Neuronal stem cell (in vitro differentiated cells): ENCODE measurements around the gene PHOSPHO1.
A peak's percentile ranks its signal among the peaks of the same experiment; 100 is the strongest.

Experiments used
- DNase-seq: peaks from one replicate; pipeline ENCODE4 v3.0.0-alpha.2; 2013; ENCODE audit warnings: low spot score
- H2AFZ ChIP-seq: one replicate; pipeline ENCODE4 v1.6.1; 2013; ENCODE audit warnings: mild to moderate bottlenecking, low read length, inconsistent platforms
- H2AK5ac ChIP-seq: 2 replicates; pipeline ENCODE4 v1.6.1; 2013; ENCODE audit warnings: low read depth, mild to moderate bottlenecking, inconsistent platforms, low read length, moderate library complexity, mixed read lengths
- H2BK120ac ChIP-seq: 2 replicates; pipeline ENCODE4 v1.6.1; 2013; ENCODE audit warnings: low read depth, mild to moderate bottlenecking, inconsistent platforms, low read length, moderate library complexity, mixed read lengths
- H2BK12ac ChIP-seq: one replicate; pipeline ENCODE4 v1.6.1; 2013; ENCODE audit warnings: low read length, inconsistent platforms
- H2BK15ac ChIP-seq: 2 replicates; pipeline ENCODE4 v1.6.1; 2013; ENCODE audit warnings: mild to moderate bottlenecking, low read length, inconsistent platforms, mixed read lengths
- H2BK5ac ChIP-seq: one replicate; pipeline ENCODE4 v1.6.1; 2013; ENCODE audit warnings: inconsistent platforms, mild to moderate bottlenecking, low read length, moderate library complexity
- H3K14ac ChIP-seq: one replicate; pipeline ENCODE4 v1.6.1; 2013; ENCODE audit warnings: low read length, inconsistent platforms
- H3K18ac ChIP-seq: 2 replicates; pipeline ENCODE4 v1.6.1; 2013; ENCODE audit warnings: low read length, inconsistent platforms
- H3K23ac ChIP-seq: 2 replicates; pipeline ENCODE4 v1.6.1; 2013; ENCODE audit warnings: low read depth, mild to moderate bottlenecking, mixed read lengths, low read length, inconsistent platforms; ENCODE audit not compliant: poor library complexity
- H3K27ac ChIP-seq: replicated peaks from 3 replicates; pipeline ENCODE4 v1.5.1; 2013; ENCODE audit warnings: low read length, inconsistent platforms
- H3K27me3 ChIP-seq, 3 experiments: 2 replicates each; pipeline ENCODE4 v1.6.1; 2013; ENCODE audit warnings: low read length in 3 of 3, mild to moderate bottlenecking in 2 of 3, inconsistent platforms in 1 of 3, low read depth in 1 of 3, mixed read lengths in 1 of 3, moderate library complexity in 1 of 3; ENCODE audit not compliant: control insufficient read depth in 3 of 3, insufficient read depth in 3 of 3
- H3K36me3 ChIP-seq, 2 donors: replicated peaks in 1 of 2; 2 replicates each; pipeline ENCODE4 v1.6.1; 2013; ENCODE audit warnings: low read length in 2 of 2; ENCODE audit not compliant: control insufficient read depth in 2 of 2, insufficient read depth in 2 of 2
- H3K4ac ChIP-seq: 2 replicates; pipeline ENCODE4 v1.6.1; 2013; ENCODE audit warnings: inconsistent platforms, mild to moderate bottlenecking, low read length, moderate library complexity
- H3K4me1 ChIP-seq, 2 donors: 1 replicate in 1 of 2; 2 replicates in 1 of 2; pipeline ENCODE4 v1.6.1; 2013; ENCODE audit warnings: low read length in 2 of 2, low read depth in 1 of 2; ENCODE audit not compliant: control insufficient read depth in 2 of 2, insufficient read depth in 1 of 2
- H3K4me2 ChIP-seq: one replicate; pipeline ENCODE4 v1.6.1; 2013; ENCODE audit warnings: mild to moderate bottlenecking, low read length, inconsistent platforms; ENCODE audit not compliant: insufficient read depth, poor library complexity, severe bottlenecking
- H3K4me3 ChIP-seq, 2 donors: 2 replicates each; pipeline ENCODE4 v1.5.1; 2013; ENCODE audit warnings: low read length in 2 of 2, mild to moderate bottlenecking in 2 of 2, inconsistent platforms in 1 of 2, moderate library complexity in 1 of 2
- H3K79me1 ChIP-seq: one replicate; pipeline ENCODE4 v1.6.1; 2013; ENCODE audit warnings: low read depth, mild to moderate bottlenecking, inconsistent platforms, low read length, moderate library complexity
- H3K9ac ChIP-seq: one replicate; pipeline ENCODE4 v1.6.1; 2013; ENCODE audit warnings: mild to moderate bottlenecking, low read depth, low read length, inconsistent platforms; ENCODE audit not compliant: poor library complexity
- H3K9me3 ChIP-seq, 2 donors: replicated peaks in 1 of 2; 2 replicates each; pipeline versions ENCODE3 to v1.6.1; 2013; ENCODE audit warnings: low read length in 2 of 2, mild to moderate bottlenecking in 2 of 2, inconsistent platforms in 1 of 2, low read depth in 1 of 2, mixed read lengths in 1 of 2, moderate library complexity in 1 of 2; ENCODE audit not compliant: control insufficient read depth in 2 of 2, insufficient read depth in 1 of 2
- H4K8ac ChIP-seq: one replicate; pipeline ENCODE4 v1.6.1; 2013; ENCODE audit warnings: low read depth, mild to moderate bottlenecking, inconsistent platforms, low read length, moderate library complexity
- H4K91ac ChIP-seq: one replicate; pipeline ENCODE4 v1.6.1; 2013; ENCODE audit warnings: low read length, low read depth, mild to moderate bottlenecking, inconsistent platforms; ENCODE audit not compliant: poor library complexity
- WGBS, 2 donors: extraction: QIAGEN DNeasy Blood & Tissue Kit; methylation state at CpG; one replicate each; pipeline ENCODE4 v1.1.7; 2013; ENCODE audit warnings: missing lambda C conversion rate in 2 of 2, mixed read lengths in 1 of 2; ENCODE audit not compliant: insufficient read length in 2 of 2, insufficient replicate concordance in 1 of 2; ENCODE audit errors: extremely low coverage in 2 of 2; 5-methylcytosine and 5-hydroxymethylcytosine counted together

The PHOSPHO1 gene

DNA sequence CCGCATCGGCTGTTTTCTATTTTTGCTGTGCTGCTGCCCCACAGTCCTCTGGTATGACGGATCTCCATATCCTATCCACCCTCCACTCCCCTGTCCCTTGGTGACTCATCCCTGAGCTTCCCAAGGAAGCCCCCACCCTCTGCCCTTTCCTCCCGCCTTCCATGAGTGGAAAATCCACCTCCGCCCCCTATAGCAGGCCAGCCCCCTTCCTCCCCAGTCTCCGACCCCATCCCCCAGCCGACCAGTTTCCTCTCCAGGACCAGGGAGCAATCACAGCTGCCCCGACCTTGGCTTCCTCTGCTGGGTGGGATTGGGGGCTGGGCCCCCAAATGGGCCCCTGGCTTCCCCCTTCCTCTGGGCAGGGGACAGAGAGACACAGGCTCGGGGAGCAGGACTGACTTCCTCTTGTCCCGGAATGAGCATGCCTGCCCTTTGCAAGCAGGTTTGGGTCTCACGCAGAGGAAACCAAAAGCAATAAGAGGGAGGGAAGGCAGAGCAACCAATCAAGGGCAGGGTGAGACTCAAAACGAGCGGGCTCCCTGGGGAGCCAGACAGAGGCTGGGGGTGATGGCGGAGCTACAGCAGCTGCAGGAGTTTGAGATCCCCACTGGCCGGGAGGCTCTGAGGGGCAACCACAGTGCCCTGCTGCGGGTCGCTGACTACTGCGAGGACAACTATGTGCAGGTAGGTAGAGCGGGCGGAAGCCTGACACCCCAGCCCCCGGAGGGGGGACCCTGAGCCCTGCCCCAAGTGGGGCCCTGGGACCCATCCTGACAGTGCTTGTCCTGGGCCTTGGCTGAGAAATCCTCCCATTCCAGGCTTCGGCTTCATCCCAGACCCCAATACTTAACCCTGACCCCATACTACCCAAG is 20.2 kb downstream of the PHOSPHO1 start, which contains the start of the genes ABI3 and GNGT2:
Gene ABI3, plus strand, starts transcription at position 550 of the 872 bp plus-strand sequence. Its CDS starts 18 bp downstream, at position 568.
Gene GNGT2, minus strand, starts transcription at position 417 of the 872 bp plus-strand sequence. CDS start 3,152 bp downstream, outside the sequence.
- Histone ChIP-seq H3K9me3 (no peaks in the 10 kb centered on the region), H3K27ac (no peak within 1 kb of the TSS), H3K27me3 (peaks cover 0 to 51% (median 0%) of the 10 kb centered on the region in 3 experiments), H4K91ac (no peak within 1 kb of the TSS), H2AK5ac (no peak within 1 kb of the TSS), H2BK12ac (peak within 1 kb of the TSS; percentile 10), H3K4me3 (no peak within 1 kb of the TSS), H3K4me1 (peaks cover 0 to 13% of the 10 kb centered on the region in 2 donors), H2BK15ac (no peak within 1 kb of the TSS), H3K14ac (peak within 1 kb of the TSS; percentile 63), H2AFZ (peak within 1 kb of the TSS; percentile 84), H3K79me1 (no peaks in the 10 kb centered on the region), H3K4me2 (no peak within 1 kb of the TSS), H2BK120ac (peak within 1 kb of the TSS; percentile 72), H3K36me3 (no peaks in the 10 kb centered on the region), H3K18ac (peak within 1 kb of the TSS; percentile 78), H4K8ac (peak within 1 kb of the TSS; percentile 23), H2BK5ac (no peak within 1 kb of the TSS), H3K23ac (no peak within 1 kb of the TSS), H3K4ac (no peak within 1 kb of the TSS), H3K9ac (no peak within 1 kb of the TSS)
- no peak for DNase-seq
- WGBS, 2 donors, result no CpG with 5 or more reads among the region's 22 CpGs

DNA sequence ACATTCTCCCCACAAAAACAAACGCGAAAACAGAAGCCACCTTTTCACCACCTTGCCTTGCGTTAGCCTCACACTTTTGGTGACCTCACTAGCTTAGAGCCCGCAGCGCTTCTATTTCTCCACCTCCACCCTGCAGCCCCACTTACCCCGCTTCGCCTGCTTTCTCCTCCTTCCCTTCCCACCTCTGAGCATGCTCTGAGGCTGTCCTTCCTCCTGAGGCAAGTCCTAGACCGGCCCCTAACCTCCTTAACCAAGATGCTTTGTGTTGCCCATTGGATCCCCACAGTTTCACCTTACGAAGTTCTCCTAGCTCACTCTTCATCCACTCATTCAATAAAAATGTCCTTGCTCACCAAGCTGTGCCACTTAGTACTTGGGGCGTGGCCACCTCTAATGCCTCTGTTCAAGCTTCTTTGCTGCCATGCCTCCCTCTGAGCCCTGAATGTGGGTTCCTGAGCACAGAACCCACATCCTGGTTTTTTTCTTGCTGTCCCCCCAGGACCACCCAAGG is 21.5 kb downstream of the PHOSPHO1 start:
- Histone ChIP-seq H3K4me1 (peaks cover 0 to 13% of the 10 kb centered on the region in 2 donors), H3K9me3 (no peaks in the 10 kb centered on the region), H3K4me2 (no peak overlapping the region), H3K4ac (no peak overlapping the region), H3K4me3 (no peak overlapping the region), H2BK12ac (no peak overlapping the region), H2AK5ac (no peak overlapping the region), H3K9ac (no peak overlapping the region), H3K23ac (no peak overlapping the region), H3K79me1 (no peaks in the 10 kb centered on the region), H2BK5ac (no peak overlapping the region), H2BK15ac (no peak overlapping the region), H3K27me3 (peaks cover 0 to 54% (median 0%) of the 10 kb centered on the region in 3 experiments), H3K27ac (no peak overlapping the region), H2AFZ (no peak overlapping the region), H3K36me3 (no peaks in the 10 kb centered on the region), H2BK120ac (no peak overlapping the region), H4K91ac (no peak overlapping the region), H3K14ac (no peak overlapping the region), H3K18ac (peak overlapping the region; percentile 8), H4K8ac (no peak overlapping the region)
- no CpG with 5 or more reads among the region's 10 CpGs for WGBS, 2 donors
- no peak for DNase-seq

DNA sequence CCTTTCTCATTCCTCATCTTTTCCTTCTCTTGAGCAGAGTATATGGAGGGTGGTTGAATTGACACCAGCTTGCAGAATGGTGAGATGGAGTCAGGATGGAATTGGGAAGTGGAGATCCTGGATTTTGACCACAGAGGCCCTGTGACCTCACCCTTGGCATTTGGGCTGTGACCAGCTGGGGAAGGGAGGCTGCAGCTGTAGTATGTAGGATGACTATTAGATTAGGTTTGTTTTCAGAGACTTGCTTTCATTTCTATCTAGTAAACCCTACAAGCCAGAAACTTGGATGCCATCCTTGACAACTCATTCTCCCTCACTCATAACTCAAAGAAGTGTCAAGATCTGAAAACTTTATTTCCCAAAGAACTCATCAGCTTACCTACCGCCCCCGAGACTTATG is 26.1 kb downstream of the PHOSPHO1 start:
- H3K14ac ChIP-seq, result no peak overlapping the region
- no peak overlapping the region for H3K4ac ChIP-seq
- no peak overlapping the region for H2AK5ac ChIP-seq
- H3K4me3 ChIP-seq, result no peak overlapping the region
- no peak overlapping the region for H3K18ac ChIP-seq
- H3K4me1 ChIP-seq, result no peaks in the 10 kb centered on the region
- H3K9ac ChIP-seq, result no peak overlapping the region
- H3K23ac ChIP-seq, result no peak overlapping the region
- no peak overlapping the region for H2BK120ac ChIP-seq
- no peak overlapping the region for H2BK15ac ChIP-seq
- H3K4me2 ChIP-seq, result no peak overlapping the region
- H3K36me3 ChIP-seq, result no peaks in the 10 kb centered on the region
- no peak for DNase-seq
- no peak overlapping the region for H4K91ac ChIP-seq
- no peak overlapping the region for H4K8ac ChIP-seq
- H2AFZ ChIP-seq, result no peak overlapping the region
- no peaks in the 10 kb centered on the region for H3K79me1 ChIP-seq
- H2BK5ac ChIP-seq, result no peak overlapping the region
- peaks cover 0 to 41% (median 0%) of the 10 kb centered on the region in 3 experiments for H3K27me3 ChIP-seq
- H2BK12ac ChIP-seq, result no peak overlapping the region
- H3K27ac ChIP-seq, result no peak overlapping the region
- H3K9me3 ChIP-seq, result no peaks in the 10 kb centered on the region
- WGBS, 2 donors, result no CpG with 5 or more reads among the region's 2 CpGs

DNA sequence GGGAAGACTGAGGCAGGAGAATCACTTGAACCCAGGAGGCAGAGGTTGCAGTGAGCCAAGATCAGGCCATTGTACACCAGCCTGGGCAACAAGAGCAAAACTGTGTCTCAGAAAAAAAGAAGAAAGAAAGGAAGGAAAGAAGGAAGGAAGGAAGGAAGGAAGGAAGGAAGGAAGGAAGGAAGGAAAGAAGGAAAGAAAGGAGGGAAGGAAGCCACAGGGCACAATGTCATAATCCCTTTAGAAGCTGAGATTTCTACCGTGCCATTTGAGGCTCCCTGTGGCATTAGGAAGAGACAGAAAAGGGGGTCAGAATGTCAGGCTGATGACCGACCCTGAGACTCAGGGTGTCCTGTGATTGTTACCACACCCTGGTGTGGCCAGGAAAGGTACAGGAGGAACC is 26.8 kb downstream of the PHOSPHO1 start:
- Histone ChIP-seq H3K14ac (no peak overlapping the region), H2AK5ac (no peak overlapping the region), H4K91ac (no peak overlapping the region), H3K23ac (no peak overlapping the region), H3K9ac (no peak overlapping the region), H3K27me3 (peaks cover 0 to 35% (median 0%) of the 10 kb centered on the region in 3 experiments), H2BK120ac (no peak overlapping the region), H2AFZ (no peak overlapping the region), H2BK5ac (no peak overlapping the region), H3K4me2 (no peak overlapping the region), H2BK12ac (no peak overlapping the region), H3K4ac (no peak overlapping the region), H3K4me3 (no peak overlapping the region), H3K4me1 (no peaks in the 10 kb centered on the region), H3K36me3 (no peaks in the 10 kb centered on the region), H3K27ac (no peak overlapping the region), H2BK15ac (no peak overlapping the region), H3K79me1 (no peaks in the 10 kb centered on the region), H3K9me3 (no peaks in the 10 kb centered on the region), H4K8ac (no peak overlapping the region), H3K18ac (no peak overlapping the region)
- no CpG with 5 or more reads among the region's 2 CpGs for WGBS, 2 donors
- DNase-seq, result no peak
